GM12892 (cell line): ENCODE data around the gene ESRRA.
A peak's percentile ranks its signal among the peaks of the same experiment; 100 is the strongest.

Experiments
- POLR2A ChIP-seq: IDR thresholded peaks from 2 replicates; pipeline ENCODE4 v1.6.1; 2011; ENCODE audit warnings: low read depth, low read length, control low read depth
- POLR2AphosphoS5 ChIP-seq: IDR thresholded peaks from 2 replicates; pipeline ENCODE4 v1.6.1; 2011; ENCODE audit warnings: low read depth, low read length, control low read depth

GRCh38 chr11:64339754-64340408 is 34.6 kb downstream of the ESRRA start, which contains the start of gene CCDC88B:
- TF ChIP-seq POLR2AphosphoS5 (peak; percentile 41), POLR2A (peak; percentile 26; the same call in 1 of the 2 replicates)
